K562 (cell line): ENCODE data around the gene GABRR2. TPM values are rescaled to one million over a fixed set of nuclear protein-coding genes. Genes with fewer than 3 reads are reported as not detected.
A peak's percentile ranks its signal among the peaks of the same experiment; 100 is the strongest.

Source experiments
- ATAC-seq: fragments of 200-7000 bp; cut with Tn5 transposase; 3 replicates; pipeline ENCODE4 v1.9.1; 2020; ENCODE audit warnings: moderate library complexity
- BruUV-seq: library from RNA; stranded (reverse); fragments of 400-500 nt; replicated peaks from 2 replicates; lab custom pipeline; 2021; lab: Mats Ljungman, UMichigan
- CTCF ChIA-PET: fragments of 300-600 bp; formaldehyde crosslinking; extraction: SDS; loops from one replicate; lab custom pipeline; 2021; ENCODE audit warnings: low intra/inter-chr PET ratio; lab: Yijun Ruan, JAX
- POLR2A ChIA-PET: fragments of 300-600, 350-650 bp; sonication (Branson Sonifier 250); formaldehyde crosslinking; extraction: SDS; loops from one replicate; lab custom pipeline; 2021; ENCODE audit warnings: antibody characterized with exemption, inconsistent platforms; lab: Yijun Ruan, JAX
- DNase-seq, 4 experiments: peaks; one replicate each; pipeline versions ENCODE4 v3.0.0 to v3.0.0-alpha.2; 2011 to 2018; ENCODE audit warnings: low spot score in 3 of 4, mixed read lengths in 3 of 4; ENCODE audit errors: extremely low read depth in 1 of 4
- FAIRE-seq: peaks from 2 replicates; lab custom pipeline; 2011; peaks lifted over from hg19 to GRCh38; lab: Jason Lieb, UNC
- H2AFZ ChIP-seq: 2 replicates; pipeline ENCODE4 v1.6.0; 2011; ENCODE audit warnings: low read depth, low read length, control low read depth, inconsistent platforms
- H3K27ac ChIP-seq: fragments of 200-600 bp; 3 replicates; pipeline ENCODE4 v1.8.0; 2011; ENCODE audit warnings: low read depth, mild to moderate bottlenecking, control low read depth, inconsistent platforms, low read length, moderate library complexity, mixed read lengths; ENCODE audit errors: extremely low read depth
- H3K27me3 ChIP-seq, 2 experiments: fragments of 300-600 bp in 1 of 2; 2 replicates in 1 of 2; 3 replicates in 1 of 2; pipeline versions ENCODE4 v1.6.0 to v1.8.0; 2011; ENCODE audit warnings: inconsistent platforms in 2 of 2, low read length in 2 of 2, mild to moderate bottlenecking in 1 of 2, mixed read lengths in 1 of 2, moderate library complexity in 1 of 2; ENCODE audit not compliant: control insufficient read depth in 2 of 2, insufficient read depth in 2 of 2
- H3K36me3 ChIP-seq: fragments of 300-600 bp; 3 replicates; pipeline ENCODE4 v1.8.0; 2011; ENCODE audit warnings: mild to moderate bottlenecking, low read length, inconsistent platforms; ENCODE audit not compliant: control insufficient read depth, insufficient read depth
- H3K4me1 ChIP-seq, 2 experiments: fragments of 200-600 bp in 1 of 2; replicated peaks in 1 of 2; 2 replicates in 1 of 2; 3 replicates in 1 of 2; pipeline versions ENCODE4 v1.5.1 to v1.8.0; 2011; ENCODE audit warnings: inconsistent platforms in 2 of 2, low read length in 2 of 2, mild to moderate bottlenecking in 1 of 2, mixed read lengths in 1 of 2, moderate library complexity in 1 of 2; ENCODE audit not compliant: control insufficient read depth in 2 of 2, insufficient read depth in 2 of 2
- H3K4me2 ChIP-seq: 2 replicates; pipeline ENCODE4 v1.6.1; 2011; ENCODE audit warnings: low read length, control low read depth, inconsistent platforms, mixed read lengths; ENCODE audit not compliant: insufficient read depth
- H3K4me3 ChIP-seq: fragments of 200-600 bp; sonication (generic), shearing (Covaris generic); 2 replicates; pipeline ENCODE4 v1.5.1; 2016; ENCODE audit warnings: control low read depth, inconsistent platforms
- H3K79me2 ChIP-seq: fragments of 200-600 bp; 3 replicates; pipeline ENCODE4 v1.8.0; 2011; ENCODE audit warnings: low read length, inconsistent platforms; ENCODE audit not compliant: control insufficient read depth, insufficient read depth
- H3K9ac ChIP-seq, 2 experiments: 2 replicates each; pipeline versions ENCODE4 v1.6.0 to v1.6.1; 2011; ENCODE audit warnings: low read depth in 2 of 2, low read length in 2 of 2, control low read depth in 1 of 2, inconsistent platforms in 1 of 2, mild to moderate bottlenecking in 1 of 2, mixed read lengths in 1 of 2; ENCODE audit not compliant: insufficient read depth in 1 of 2
- H3K9me1 ChIP-seq: one replicate; pipeline ENCODE4 v1.6.0; 2011; ENCODE audit warnings: inconsistent platforms, mild to moderate bottlenecking, low read length, moderate library complexity; ENCODE audit not compliant: control insufficient read depth, insufficient read depth
- H3K9me3 ChIP-seq: replicated peaks from 2 replicates; pipeline ENCODE4 v1.5.1; 2011; ENCODE audit warnings: low read depth, low read length, inconsistent platforms; ENCODE audit not compliant: control insufficient read depth, insufficient read depth
- H4K20me1 ChIP-seq: replicated peaks from 2 replicates; pipeline ENCODE4 v1.6.1; 2011; ENCODE audit warnings: low read length, inconsistent platforms, mixed read lengths; ENCODE audit not compliant: control insufficient read depth, insufficient read depth
- ARID1B ChIP-seq: fragments of 450-650 bp; IDR thresholded peaks from 2 replicates; pipeline ENCODE4 v1.6.1; 2016; ENCODE audit warnings: antibody characterized with exemption, mild to moderate bottlenecking, inconsistent platforms
- DPF2 ChIP-seq: fragments of 450-650 bp; IDR thresholded peaks from 2 replicates; pipeline ENCODE4 v1.6.1; 2016
- EP300 ChIP-seq: IDR thresholded peaks from 2 replicates; pipeline ENCODE4 v1.6.1; 2012; ENCODE audit warnings: low read length, improper control_type of control experiment
- HLTF ChIP-seq: fragments of 450-650 bp; IDR thresholded peaks from 2 replicates; pipeline ENCODE4 v1.6.1; 2016
- HNRNPK ChIP-seq: fragments of 200-400 bp; formaldehyde crosslinking; IDR thresholded peaks from one replicate; pipeline ENCODE4 v1.6.1; 2018; ENCODE audit warnings: mild to moderate bottlenecking, low read depth, low read length; ENCODE audit not compliant: poor library complexity, severe bottlenecking
- HNRNPLL ChIP-seq: fragments of 200-400 bp; formaldehyde crosslinking; IDR thresholded peaks from 2 replicates; pipeline ENCODE4 v1.6.1; 2017; ENCODE audit warnings: low read length, low read depth, mild to moderate bottlenecking; ENCODE audit not compliant: poor library complexity, severe bottlenecking
- IRF2 ChIP-seq: sonication (generic); formaldehyde crosslinking; IDR thresholded peaks from 2 replicates; pipeline ENCODE4 v1.8.1; 2022; ENCODE audit warnings: mild to moderate bottlenecking, missing genetic modification reagents
- JUND ChIP-seq, 2 experiments: IDR thresholded peaks; 2 replicates in 1 of 2; 3 replicates in 1 of 2; pipeline ENCODE4 v1.6.1; 2011; ENCODE audit warnings: borderline replicate concordance in 2 of 2, low read depth in 2 of 2, low read length in 2 of 2, improper control_type of control experiment in 1 of 2, missing biosample characterization in 1 of 2, missing genetic modification characterization in 1 of 2, missing genetic modification reagents in 1 of 2
- RBM17 ChIP-seq: fragments of 200-400 bp; formaldehyde crosslinking; IDR thresholded peaks from 2 replicates; pipeline ENCODE4 v1.6.1; 2017; ENCODE audit warnings: low read depth, mild to moderate bottlenecking, low read length, borderline replicate concordance
- RCOR1 ChIP-seq, 2 experiments: IDR thresholded peaks; 2 replicates each; pipeline ENCODE4 v1.6.1; 2012; ENCODE audit warnings: low read depth in 2 of 2, low read length in 2 of 2, borderline replicate concordance in 1 of 2, improper control_type of control experiment in 1 of 2
- ZNF347 ChIP-seq: fragments of 450-650 bp; formaldehyde crosslinking; IDR thresholded peaks from 2 replicates; pipeline ENCODE4 v1.4.0; 2020; ENCODE audit warnings: low read depth, mild to moderate bottlenecking, moderate library complexity
- whole genome bisulfite sequencing: fragments of 100-300 bp; shearing (Covaris generic); methylation state at CpG from one replicate; pipeline ENCODE4 v1.1.6; 2016; ENCODE audit warnings: low coverage, mixed read lengths; ENCODE audit not compliant: insufficient coverage; ENCODE audit errors: missing lambda C conversion rate; 5-methylcytosine and 5-hydroxymethylcytosine counted together
- in situ Hi-C: fragments of 300-500 bp; cut with MboI; formaldehyde crosslinking; loops from 4 replicates; pipeline ENCODE4 v1.15.0; 2018; ENCODE audit warnings: inconsistent platforms, mixed read lengths
- intact Hi-C: fragments of 100-400 bp; cut with micrococcal nuclease; formaldehyde crosslinking; loops from 2 replicates; pipeline ENCODE4 v1.14.2; 2022
- polyA plus RNA-seq, 8 experiments: library from polyadenylated mRNA; depleted of rRNA in 4 of 8; stranded (reverse) in 5 of 8; unstranded in 3 of 8; fragments of >200 nt; fragmentation: Nextera tagmentation in 2 of 8; fragmentation: Illumina TruSeq in 1 of 8; extraction: Ambion mirVana in 2 of 8; extraction: Trizol in 1 of 8; gene quantifications; 2 replicates each; pipeline versions ENCODE4 v1.2.1 to v1.2.3, GENCODE V29; 2011 to 2014; ENCODE audit warnings: inconsistent platforms in 1 of 8, missing spikeins in 1 of 8
- total RNA-seq, 7 experiments: library from RNA; depleted of rRNA in 6 of 7; stranded (reverse); fragments of >200 nt in 6 of 7; fragmentation: Illumina TruSeq in 2 of 7; extraction: Trizol in 2 of 7; gene quantifications; 2 replicates each; pipeline versions ENCODE4 v1.2.1 to v1.2.3, GENCODE V29; 2011 to 2021; ENCODE audit warnings: low replicate concordance in 1 of 7
- TF ChIP-seq, protein P1 (sequence below): sonication (generic); formaldehyde crosslinking; IDR thresholded peaks from 2 replicates; pipeline ENCODE4 v1.8.0; 2023; ENCODE audit warnings: mild to moderate bottlenecking, missing genetic modification reagents
- TF ChIP-seq, protein P2 (sequence below), 2 experiments: fragments of 450-650 bp in 1 of 2; sonication (generic) in 1 of 2; formaldehyde crosslinking in 1 of 2; IDR thresholded peaks in 1 of 2; conservative IDR thresholded peaks in 1 of 2; 2 replicates each; pipeline versions ENCODE4 v1.6.1 to v1.8.1; 2016 to 2023; ENCODE audit warnings: mild to moderate bottlenecking in 2 of 2, moderate library complexity in 2 of 2, inconsistent platforms in 1 of 2, missing genetic modification reagents in 1 of 2
- TF ChIP-seq, protein P3 (sequence below): fragments of 250-450 bp; sonication (Bioruptor Pico); IDR thresholded peaks from 2 replicates; pipeline ENCODE4 v1.5.0; 2021; ENCODE audit warnings: mild to moderate bottlenecking, borderline replicate concordance
- TF ChIP-seq, protein P4 (sequence below): fragments of 450-650 bp; IDR thresholded peaks from 2 replicates; pipeline ENCODE4 v1.6.1; 2017; ENCODE audit warnings: mild to moderate bottlenecking, moderate library complexity

GABRR2 gene
- total and polyA plus RNA-seq, 9 of the 15 experiments (the other 6 are each of a cell fraction or from before 2014, with no cell fraction given) = 0.09 to 0.13 (median 0.10) TPM; not detected in 6

DNA sequence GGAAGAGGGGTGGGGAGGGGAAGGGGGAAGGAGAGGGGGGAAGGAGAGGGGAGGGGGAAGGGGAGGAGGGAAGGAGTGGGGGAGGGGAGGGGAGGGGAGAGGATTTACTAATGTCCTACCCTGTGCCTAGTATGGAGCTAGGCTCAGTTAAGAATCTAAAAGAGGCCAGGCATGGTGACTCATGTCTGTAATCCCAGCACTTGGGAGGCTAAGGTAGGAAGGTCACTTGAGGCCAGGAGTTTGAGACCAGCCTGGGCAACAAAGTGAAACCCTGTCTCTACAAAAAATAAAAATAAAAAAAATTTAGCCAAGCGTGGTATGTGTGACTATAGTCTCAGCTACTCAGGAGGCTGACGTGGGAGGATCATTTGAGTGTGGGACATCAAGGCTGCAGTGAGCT lies 24.5 kb upstream of the GABRR2 start:
- POLR2A ChIA-PET = interaction anchor here (3.4 kb wide), 1 partner anchor 11 kb away, joined by 29 read pairs; no protein-coding TSS in a partner anchor
- no peak for TF ChIP-seq RCOR1 (IDR thresholded peaks at IDR 0.05; ENCODE audit: borderline replicate concordance in 1 of 2, low read depth in 2 of 2, low read length in 2 of 2)
- no peak for TF ChIP-seq HNRNPLL
- TF ChIP-seq, protein P1, sequence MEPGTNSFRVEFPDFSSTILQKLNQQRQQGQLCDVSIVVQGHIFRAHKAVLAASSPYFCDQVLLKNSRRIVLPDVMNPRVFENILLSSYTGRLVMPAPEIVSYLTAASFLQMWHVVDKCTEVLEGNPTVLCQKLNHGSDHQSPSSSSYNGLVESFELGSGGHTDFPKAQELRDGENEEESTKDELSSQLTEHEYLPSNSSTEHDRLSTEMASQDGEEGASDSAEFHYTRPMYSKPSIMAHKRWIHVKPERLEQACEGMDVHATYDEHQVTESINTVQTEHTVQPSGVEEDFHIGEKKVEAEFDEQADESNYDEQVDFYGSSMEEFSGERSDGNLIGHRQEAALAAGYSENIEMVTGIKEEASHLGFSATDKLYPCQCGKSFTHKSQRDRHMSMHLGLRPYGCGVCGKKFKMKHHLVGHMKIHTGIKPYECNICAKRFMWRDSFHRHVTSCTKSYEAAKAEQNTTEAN = no peak
- TF ChIP-seq, protein P2, sequence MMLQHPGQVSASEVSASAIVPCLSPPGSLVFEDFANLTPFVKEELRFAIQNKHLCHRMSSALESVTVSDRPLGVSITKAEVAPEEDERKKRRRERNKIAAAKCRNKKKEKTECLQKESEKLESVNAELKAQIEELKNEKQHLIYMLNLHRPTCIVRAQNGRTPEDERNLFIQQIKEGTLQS (IDR thresholded peaks at IDR 0.05) = peak; percentile 61
- TF ChIP-seq, protein P2 (CRISPR knock-in tag; conservative IDR thresholded peaks at IDR 0.05) = no peak
- no peak for TF ChIP-seq EP300
- TF ChIP-seq RBM17 = no peak
- no peak for TF ChIP-seq ZNF347 (CRISPR knock-in tag)
- TF ChIP-seq HNRNPK = no peak
- TF ChIP-seq, protein P3, sequence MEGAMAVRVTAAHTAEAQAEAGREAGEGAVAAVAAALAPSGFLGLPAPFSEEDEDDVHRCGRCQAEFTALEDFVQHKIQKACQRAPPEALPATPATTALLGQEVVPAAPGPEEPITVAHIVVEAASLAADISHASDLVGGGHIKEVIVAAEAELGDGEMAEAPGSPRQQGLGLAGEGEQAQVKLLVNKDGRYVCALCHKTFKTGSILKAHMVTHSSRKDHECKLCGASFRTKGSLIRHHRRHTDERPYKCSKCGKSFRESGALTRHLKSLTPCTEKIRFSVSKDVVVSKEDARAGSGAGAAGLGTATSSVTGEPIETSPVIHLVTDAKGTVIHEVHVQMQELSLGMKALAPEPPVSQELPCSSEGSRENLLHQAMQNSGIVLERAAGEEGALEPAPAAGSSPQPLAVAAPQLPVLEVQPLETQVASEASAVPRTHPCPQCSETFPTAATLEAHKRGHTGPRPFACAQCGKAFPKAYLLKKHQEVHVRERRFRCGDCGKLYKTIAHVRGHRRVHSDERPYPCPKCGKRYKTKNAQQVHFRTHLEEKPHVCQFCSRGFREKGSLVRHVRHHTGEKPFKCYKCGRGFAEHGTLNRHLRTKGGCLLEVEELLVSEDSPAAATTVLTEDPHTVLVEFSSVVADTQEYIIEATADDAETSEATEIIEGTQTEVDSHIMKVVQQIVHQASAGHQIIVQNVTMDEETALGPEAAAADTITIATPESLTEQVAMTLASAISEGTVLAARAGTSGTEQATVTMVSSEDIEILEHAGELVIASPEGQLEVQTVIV (CRISPR knock-in tag) = no peak
- peak; percentile 51; the same call in 1 of the 2 replicates for TF ChIP-seq DPF2
- TF ChIP-seq HLTF = no peak
- peak; percentile 40 for TF ChIP-seq ARID1B
- peak; percentile 81 for TF ChIP-seq JUND (IDR thresholded peaks at IDR 0.05; ENCODE audit: borderline replicate concordance, low read depth, low read length)
- peak; percentile 60; the same call in 1 of the 3 replicates for TF ChIP-seq JUND (tag; IDR thresholded peaks at IDR 0.05; ENCODE audit: borderline replicate concordance, low read depth, low read length)
- no peak for TF ChIP-seq IRF2 (CRISPR knock-in tag)
- TF ChIP-seq, protein P4, sequence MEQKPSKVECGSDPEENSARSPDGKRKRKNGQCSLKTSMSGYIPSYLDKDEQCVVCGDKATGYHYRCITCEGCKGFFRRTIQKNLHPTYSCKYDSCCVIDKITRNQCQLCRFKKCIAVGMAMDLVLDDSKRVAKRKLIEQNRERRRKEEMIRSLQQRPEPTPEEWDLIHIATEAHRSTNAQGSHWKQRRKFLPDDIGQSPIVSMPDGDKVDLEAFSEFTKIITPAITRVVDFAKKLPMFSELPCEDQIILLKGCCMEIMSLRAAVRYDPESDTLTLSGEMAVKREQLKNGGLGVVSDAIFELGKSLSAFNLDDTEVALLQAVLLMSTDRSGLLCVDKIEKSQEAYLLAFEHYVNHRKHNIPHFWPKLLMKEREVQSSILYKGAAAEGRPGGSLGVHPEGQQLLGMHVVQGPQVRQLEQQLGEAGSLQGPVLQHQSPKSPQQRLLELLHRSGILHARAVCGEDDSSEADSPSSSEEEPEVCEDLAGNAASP = peak; percentile 56; the same call in 1 of the 2 replicates

More for the DNA sequence above, 24.5 kb upstream of the GABRR2 start:
- Histone ChIP-seq H2AFZ (no peak overlapping the region), H3K4me2 (no peak overlapping the region), H3K9me1 (no peaks in the 10 kb centered on the region), H3K27me3 (no peaks in the 10 kb centered on the region), H3K79me2 (peaks cover 4% of the 10 kb centered on the region; the same call in 2 of the 3 replicates), H3K4me1 (peaks cover 3 to 5% of the 10 kb centered on the region in 2 experiments; a peak in 2 of 5 replicates), H4K20me1 (no peaks in the 10 kb centered on the region; the same call in 1 of the 2 replicates), H3K4me3 (no peak overlapping the region), H3K9me3 (no peaks in the 10 kb centered on the region), H3K9ac (no peak overlapping the region), H3K36me3 (peaks cover 46% of the 10 kb centered on the region; the same call in 2 of the 3 replicates), H3K27ac (peak overlapping the region; percentile 15; the same call in 1 of the 3 replicates)
- DNase-seq (peak in 1 of 4 experiments; percentile 43), FAIRE-seq (peak; percentile 78), ATAC-seq (peak; percentile 82)
- WGBS = 56% methylated on average over 2 of the region's 2 CpGs
- in situ Hi-C loops (no loop called here), intact Hi-C loops (no loop called here)
- BruUV-seq = no TSS peak
- CTCF ChIA-PET = no interaction called here
